ENCODE data around the gene HYLS1.

- no peak for TF ChIP-seq CTCF (IDR thresholded peaks at IDR 0.05)
- TF ChIP-seq POLR2A (IDR thresholded peaks at IDR 0.05) = no peak
Measured at GRCh38 chr11:125943661-125944349, 56.3 kb downstream of the HYLS1 start.

Measured in adrenal gland (tissue), 5 donors.